Transverse colon (tissue), 4 donors: ENCODE data around the gene GRIN2A. TPM values are rescaled to one million over a fixed set of nuclear protein-coding genes. Genes with fewer than 3 reads are reported as not detected.

Source experiments
- DNase-seq: peaks from one replicate; pipeline ENCODE4 v3.0.0-alpha.2; 2019
- H3K27ac ChIP-seq, 4 donors: fragments of 200-600 bp; sonication (generic); 2 replicates each; pipeline ENCODE4 v1.5.1; 2016 to 2018; ENCODE audit warnings: inconsistent platforms in 4 of 4
- H3K27me3 ChIP-seq: fragments of 200-600 bp; sonication (generic); 2 replicates; pipeline ENCODE4 v1.5.1; 2017; ENCODE audit warnings: inconsistent platforms
- H3K36me3 ChIP-seq, 4 donors: fragments of 200-600 bp; sonication (generic); 2 replicates each; pipeline ENCODE4 v1.5.1; 2017 to 2019; ENCODE audit warnings: inconsistent platforms in 4 of 4
- H3K4me1 ChIP-seq, 4 donors: fragments of 200-600 bp; sonication (generic); 2 replicates each; pipeline ENCODE4 v1.5.1; 2017 to 2020; ENCODE audit warnings: inconsistent platforms in 4 of 4
- H3K4me3 ChIP-seq, 4 donors: fragments of 200-600 bp; sonication (generic); 1 replicate in 1 of 4; 2 replicates in 3 of 4; pipeline versions ENCODE4 v1.5.1 to v1.6.1; 2017 to 2019; ENCODE audit warnings: inconsistent platforms in 4 of 4
- H3K9me3 ChIP-seq, 2 donors: fragments of 200-600 bp; sonication (generic); 2 replicates each; pipeline ENCODE4 v1.5.1; 2017 to 2019; ENCODE audit warnings: inconsistent platforms in 2 of 2
- CTCF ChIP-seq, 5 experiments: fragments of 200-600 bp in 3 of 5; fragments of 450-650 bp in 2 of 5; sonication (generic) in 3 of 5; IDR thresholded peaks; 1 replicate in 2 of 5; 2 replicates in 3 of 5; pipeline ENCODE4 v1.5.1; 2016 to 2017; ENCODE audit warnings: antibody characterized with exemption in 5 of 5, inconsistent platforms in 3 of 5, mild to moderate bottlenecking in 2 of 5, moderate library complexity in 1 of 5
- EP300 ChIP-seq: sonication (generic); formaldehyde crosslinking; IDR thresholded peaks from one replicate; pipeline ENCODE4 v1.6.1; 2017; ENCODE audit warnings: antibody characterized with exemption, low read depth
- POLR2A ChIP-seq: fragments of 450-650 bp; IDR thresholded peaks from one replicate; pipeline ENCODE4 v1.6.1; 2016; ENCODE audit warnings: antibody characterized with exemption, mild to moderate bottlenecking, moderate library complexity
- POLR2AphosphoS5 ChIP-seq, 3 donors: sonication (generic); formaldehyde crosslinking; IDR thresholded peaks; one replicate each; pipeline ENCODE4 v1.6.1; 2016; ENCODE audit warnings: antibody characterized with exemption in 3 of 3
- WGBS, 2 donors: methylation state at CpG; one replicate each; pipeline ENCODE4 v1.1.5; 2018; ENCODE audit warnings: low coverage in 1 of 2; 5-methylcytosine and 5-hydroxymethylcytosine counted together
- in situ Hi-C, 4 donors: fragments of 200-750 bp; cut with MboI; loops; one replicate each; pipeline versions ENCODE4 v1.15.0 to v1.15.1; 2017; ENCODE audit warnings: low sequenced_read_pairs in 3 of 4, low pct_ligation_motif_present in 1 of 4, low pct_unique_long_range_greater_than_20kb in 1 of 4
- intact Hi-C: fragments of 100-400 bp; cut with DNase I; formaldehyde crosslinking; loops from one replicate; pipeline ENCODE4 v1.15.1; 2023; ENCODE audit warnings: low total_unique reads
- total RNA-seq, 4 donors: library from RNA; depleted of rRNA; stranded (reverse); fragments of >200 nt; gene quantifications; one replicate each; pipeline ENCODE4 v1.1.0, GENCODE V29; 2016

GRIN2A gene
- total RNA-seq, 4 donors from 2014 or later = 0.14 to 0.37 (median 0.18) TPM

GRCh38 chr16:9867176-9867575, 315.1 kb downstream of the GRIN2A start:
- Histone ChIP-seq H3K4me1 (no peaks in the 10 kb centered on the region), H3K9me3 (no peaks in the 10 kb centered on the region), H3K27me3 (no peaks in the 10 kb centered on the region), H3K27ac (no peak overlapping the region), H3K4me3 (no peak overlapping the region), H3K36me3 (no peaks in the 10 kb centered on the region)
- TF ChIP-seq CTCF (IDR thresholded peaks at IDR 0.05) (no peak), POLR2AphosphoS5 (IDR thresholded peaks at IDR 0.05) (no peak), POLR2A (no peak), EP300 (no peak)
- intact Hi-C loops (no loop called here), in situ Hi-C loops (no loop called here)
- WGBS, 2 donors = 81 to 100% methylated on average over 1 of the region's 1 CpG
- no peak for DNase-seq

DNA sequence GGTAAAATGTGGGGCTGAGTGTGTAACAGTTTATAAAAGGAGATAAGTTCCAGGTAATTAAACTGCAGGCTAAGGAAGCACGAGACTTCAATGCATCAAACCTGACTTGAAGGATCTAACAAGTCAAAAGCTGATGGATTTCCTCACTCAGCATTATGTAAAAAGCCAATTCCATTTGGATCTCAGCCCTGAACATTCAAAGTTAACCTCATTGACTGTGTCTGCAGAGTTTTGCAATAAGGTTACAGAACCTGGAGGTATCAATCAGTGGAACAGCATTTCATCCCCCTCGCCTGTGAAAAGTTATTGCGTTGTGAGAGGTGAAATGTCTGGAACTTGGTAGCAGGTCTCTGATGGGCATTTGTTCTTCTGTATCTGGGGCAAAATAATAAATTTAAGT, 317.8 kb downstream of the GRIN2A start:
- no peak overlapping the region for H3K27ac ChIP-seq
- no peak for DNase-seq
- TF ChIP-seq CTCF (IDR thresholded peaks at IDR 0.05) (no peak), EP300 (no peak), POLR2AphosphoS5 (IDR thresholded peaks at IDR 0.05) (no peak), POLR2A (no peak)
- WGBS, 2 donors = 87 to 88% methylated on average over 3 of the region's 3 CpGs
- intact Hi-C loops (loop anchor here (2.0 kb wide), 1 partner anchor 50 kb away; no protein-coding TSS in a partner anchor), in situ Hi-C loops (no loop called here)
- H3K27me3 ChIP-seq = no peaks in the 10 kb centered on the region
- H3K4me1 ChIP-seq = no peaks in the 10 kb centered on the region
- no peaks in the 10 kb centered on the region for H3K36me3 ChIP-seq
- no peak overlapping the region for H3K4me3 ChIP-seq
- H3K9me3 ChIP-seq = no peaks in the 10 kb centered on the region

GRCh38 chr16:9862327-9862726, 319.9 kb downstream of the GRIN2A start:
- in situ Hi-C loops = no loop called here
- Histone ChIP-seq H3K4me3 (no peak overlapping the region), H3K27ac (no peak overlapping the region), H3K27me3 (no peaks in the 10 kb centered on the region), H3K9me3 (no peaks in the 10 kb centered on the region), H3K36me3 (no peaks in the 10 kb centered on the region), H3K4me1 (no peaks in the 10 kb centered on the region)
- DNase-seq = no peak
- 71 to 74% methylated on average over 4 of the region's 4 CpGs for WGBS, 2 donors
- TF ChIP-seq CTCF (IDR thresholded peaks at IDR 0.05) (no peak), POLR2A (no peak), EP300 (no peak), POLR2AphosphoS5 (IDR thresholded peaks at IDR 0.05) (no peak)
- intact Hi-C loops = no loop called here

- Histone ChIP-seq H3K27ac (no peak overlapping the region), H3K4me1 (no peaks in the 10 kb centered on the region), H3K4me3 (no peak overlapping the region), H3K27me3 (no peaks in the 10 kb centered on the region), H3K36me3 (no peaks in the 10 kb centered on the region), H3K9me3 (no peaks in the 10 kb centered on the region)
- 76 to 77% methylated on average over 2 of the region's 2 CpGs for WGBS, 2 donors
- intact Hi-C loops (no loop called here), in situ Hi-C loops (no loop called here)
- TF ChIP-seq POLR2AphosphoS5 (IDR thresholded peaks at IDR 0.05) (no peak), EP300 (no peak), POLR2A (no peak), CTCF (IDR thresholded peaks at IDR 0.05) (no peak)
- DNase-seq = no peak
These were observed 321.4 kb downstream of the GRIN2A start for GRCh38 chr16:9860876-9861275.
